Mesodermal cell (in vitro differentiated cells): ENCODE measurements around the gene UVRAG.
"Not testable (repeated sequence)": the region's sequence is repeated elsewhere in the genome, so short reads cannot be mapped to it uniquely, and the experiment has no call there.

Experiments
- H3K27ac ChIP-seq: 2 replicates; pipeline ENCODE4 v1.7.0; 2013; ENCODE audit warnings: mild to moderate bottlenecking, low read depth, low read length, moderate library complexity; ENCODE audit not compliant: severe bottlenecking
- H3K36me3 ChIP-seq: 2 replicates; pipeline ENCODE4 v1.7.1; 2013; ENCODE audit warnings: mild to moderate bottlenecking, low read length, moderate library complexity; ENCODE audit not compliant: control insufficient read depth, insufficient read depth
- H3K4me1 ChIP-seq: one replicate; pipeline ENCODE4 v1.7.1; 2013; ENCODE audit warnings: mild to moderate bottlenecking, low read length; ENCODE audit not compliant: insufficient read depth, control insufficient read depth, poor library complexity, severe bottlenecking
- H3K4me3 ChIP-seq: 2 replicates; pipeline ENCODE4 v1.7.0; 2013; ENCODE audit warnings: low read length, control low read depth, mild to moderate bottlenecking; ENCODE audit not compliant: insufficient read depth, poor library complexity, severe bottlenecking; ENCODE audit errors: extremely low read depth
- H3K9me3 ChIP-seq: 2 replicates; pipeline ENCODE4 v1.7.1; 2013; ENCODE audit warnings: mild to moderate bottlenecking, low read length, moderate library complexity; ENCODE audit not compliant: control insufficient read depth
- WGBS, 2 experiments: methylation state at CpG; one replicate each; pipeline ENCODE4 v1.1.5; 2013; ENCODE audit warnings: missing lambda C conversion rate in 2 of 2; ENCODE audit not compliant: insufficient coverage in 2 of 2; 5-methylcytosine and 5-hydroxymethylcytosine counted together

UVRAG gene

GRCh38 chr11:76047231-76047630 lies 232.2 kb downstream of the UVRAG start:
- peaks cover 3% of the 10 kb centered on the region for H3K36me3 ChIP-seq
- WGBS, 2 experiments: no CpG with 5 or more reads among the region's 1 CpG
- no peak overlapping the region for H3K27ac ChIP-seq
- H3K4me3 ChIP-seq: no peak overlapping the region
- H3K9me3 ChIP-seq: peaks cover 13% of the 10 kb centered on the region
- H3K4me1 ChIP-seq: peaks cover 4% of the 10 kb centered on the region

GRCh38 chr11:76047766-76048165 lies 232.8 kb downstream of the UVRAG start:
- no peak overlapping the region for H3K27ac ChIP-seq
- H3K9me3 ChIP-seq: peaks cover 13% of the 10 kb centered on the region

GRCh38 chr11:76048763-76049162 lies 233.8 kb downstream of the UVRAG start:
- H3K9me3 ChIP-seq: peaks cover 13% of the 10 kb centered on the region
- peaks cover 3% of the 10 kb centered on the region for H3K36me3 ChIP-seq
- H3K4me1 ChIP-seq: peaks cover 2% of the 10 kb centered on the region
- no CpG with 5 or more reads among the region's 5 CpGs for WGBS, 2 experiments
- no peak overlapping the region for H3K27ac ChIP-seq
- no peak overlapping the region for H3K4me3 ChIP-seq

More at GRCh38 chr11:76047766-76048165, 232.8 kb downstream of the UVRAG start:
- peaks cover 4% of the 10 kb centered on the region for H3K4me1 ChIP-seq
- H3K4me3 ChIP-seq: no peak overlapping the region
- peaks cover 3% of the 10 kb centered on the region for H3K36me3 ChIP-seq

- no peak overlapping the region for H3K4me3 ChIP-seq
- no peak overlapping the region for H3K27ac ChIP-seq
- peaks cover 13% of the 10 kb centered on the region for H3K9me3 ChIP-seq
- H3K36me3 ChIP-seq: peaks cover 3% of the 10 kb centered on the region
- H3K4me1 ChIP-seq: no peaks in the 10 kb centered on the region
- 86 to 100% methylated on average over 1 of the region's 3 CpGs for WGBS, 2 experiments
Measured at GRCh38 chr11:76049511-76049910, 234.5 kb downstream of the UVRAG start.

GRCh38 chr11:76051937-76052336 lies 236.9 kb downstream of the UVRAG start:
- Histone ChIP-seq H3K4me1 (no peaks in the 10 kb centered on the region), H3K9me3 (peaks cover 13% of the 10 kb centered on the region), H3K4me3 (no peak overlapping the region), H3K36me3 (no peaks in the 10 kb centered on the region), H3K27ac (no peak overlapping the region)
- 88 to 100% methylated on average over 1 to 2 of the region's 2 CpGs for WGBS, 2 experiments

GRCh38 chr11:76054330-76054729 lies 239.3 kb downstream of the UVRAG start:
- WGBS, 2 experiments: 85 to 96% methylated on average over 2 to 3 of the region's 3 CpGs
- Histone ChIP-seq H3K4me3 (no peak overlapping the region), H3K4me1 (no peaks in the 10 kb centered on the region), H3K27ac (no peak overlapping the region), H3K36me3 (no peaks in the 10 kb centered on the region), H3K9me3 (no peaks in the 10 kb centered on the region)

GRCh38 chr11:76056876-76057275 lies 241.9 kb downstream of the UVRAG start:
- H3K27ac ChIP-seq: no peak overlapping the region
- H3K36me3 ChIP-seq: no peaks in the 10 kb centered on the region
- no peaks in the 10 kb centered on the region for H3K9me3 ChIP-seq
- H3K4me1 ChIP-seq: no peaks in the 10 kb centered on the region
- WGBS, 2 experiments: 100% methylated on average over 1 of the region's 1 CpG
- no peak overlapping the region for H3K4me3 ChIP-seq

- H3K4me3 ChIP-seq, H3K36me3 ChIP-seq, H3K27ac ChIP-seq, H3K4me1 ChIP-seq, H3K9me3 ChIP-seq: not testable (repeated sequence)
- 97% methylated on average over 21 to 23 of the region's 35 CpGs for WGBS, 2 experiments
Measured at GRCh38 chr11:76060475-76061036, 245.5 kb downstream of the UVRAG start.

GRCh38 chr11:76062733-76063132 lies 247.7 kb downstream of the UVRAG start:
- Histone ChIP-seq H3K9me3 (no peaks in the 10 kb centered on the region), H3K27ac (no peak overlapping the region), H3K4me1 (no peaks in the 10 kb centered on the region), H3K36me3 (no peaks in the 10 kb centered on the region), H3K4me3 (no peak overlapping the region)
- 88 to 90% methylated on average over 2 to 4 of the region's 6 CpGs for WGBS, 2 experiments

- 48 to 58% methylated on average over 3 of the region's 3 CpGs for whole genome bisulfite sequencing, 2 experiments
- Histone ChIP-seq H3K4me3 (no peak overlapping the region), H3K27ac (no peak overlapping the region), H3K4me1 (no peaks in the 10 kb centered on the region), H3K9me3 (no peaks in the 10 kb centered on the region), H3K36me3 (no peaks in the 10 kb centered on the region)
Measured at GRCh38 chr11:76064192-76064591, 249.2 kb downstream of the UVRAG start.

GRCh38 chr11:76067099-76067498 lies 252.1 kb downstream of the UVRAG start:
- WGBS, 2 experiments: 95 to 96% methylated on average over 2 of the region's 2 CpGs

More at GRCh38 chr11:76067099-76067498, 252.1 kb downstream of the UVRAG start:
- Histone ChIP-seq H3K36me3 (no peaks in the 10 kb centered on the region), H3K4me1 (no peaks in the 10 kb centered on the region), H3K4me3 (no peak overlapping the region), H3K9me3 (no peaks in the 10 kb centered on the region), H3K27ac (no peak overlapping the region)
